ENCODE measurements around the gene POLD2.

- TF ChIP-seq CTCF (IDR thresholded peaks at IDR 0.05) (no peak), POLR2A (IDR thresholded peaks at IDR 0.05) (no peak)
Observed at GRCh38 chr7:44101966-44102845, 21.1 kb downstream of the POLD2 start.
